Testis (tissue), 3 donors: ENCODE results near the gene C2CD4D. TPM values are rescaled to one million over a fixed set of nuclear protein-coding genes. Genes with fewer than 3 reads are reported as not detected.

Source experiments
- DNase-seq: peaks from one replicate; pipeline ENCODE4 v3.0.0-alpha.2; 2019
- H3K27ac ChIP-seq, 2 donors: fragments of 200-600 bp; sonication (generic); one replicate each; pipeline ENCODE4 v1.5.1; 2019
- H3K27me3 ChIP-seq: fragments of 200-600 bp; sonication (generic); one replicate; pipeline ENCODE4 v1.5.1; 2019
- H3K36me3 ChIP-seq: fragments of 200-600 bp; sonication (generic); one replicate; pipeline ENCODE4 v1.5.1; 2017; ENCODE audit warnings: low read depth; ENCODE audit errors: missing control alignments
- H3K4me1 ChIP-seq: fragments of 200-600 bp; sonication (generic); one replicate; pipeline ENCODE4 v1.5.1; 2019
- H3K4me3 ChIP-seq, 2 donors: fragments of 200-600 bp; sonication (generic); one replicate each; pipeline ENCODE4 v1.5.1; 2017 to 2019
- H3K9me3 ChIP-seq: fragments of 200-600 bp; sonication (generic); one replicate; pipeline ENCODE4 v1.5.1; 2017
- POLR2A ChIP-seq: fragments of 450-650 bp; IDR thresholded peaks from one replicate; pipeline ENCODE4 v1.6.1; 2017; ENCODE audit warnings: antibody characterized with exemption, mild to moderate bottlenecking, moderate library complexity
- WGBS, 2 donors: methylation state at CpG; one replicate each; pipeline ENCODE4 v1.1.5; 2018; 5-methylcytosine and 5-hydroxymethylcytosine counted together
- intact Hi-C: fragments of 100-400 bp; cut with DNase I; formaldehyde crosslinking; loops from one replicate; pipeline ENCODE4 v1.15.1; 2023; ENCODE audit warnings: low total_unique reads
- polyA plus RNA-seq: library from polyadenylated mRNA; stranded (reverse); fragments of 350-450 nt; fragmentation: Illumina TruSeq; extraction: RNeasy Lipid Tissue Mini Kit (QIAGEN cat#74804); gene quantifications from one replicate; pipeline ENCODE4 v1.2.3, GENCODE V29; 2014; ENCODE audit warnings: low read depth, low replicate concordance; ENCODE audit not compliant: insufficient read depth
- total RNA-seq, 2 donors: library from RNA; depleted of rRNA; stranded (reverse); fragments of >200 nt; gene quantifications; one replicate each; pipeline ENCODE4 v1.2.3, GENCODE V29; 2016
- TF ChIP-seq, protein P1 (sequence below), 3 experiments: fragments of 450-650 bp in 2 of 3; fragments of 200-600 bp in 1 of 3; sonication (generic) in 1 of 3; IDR thresholded peaks; one replicate each; pipeline ENCODE4 v1.5.1; 2016 to 2019; ENCODE audit warnings: antibody characterized with exemption in 3 of 3, mild to moderate bottlenecking in 2 of 3, moderate library complexity in 1 of 3

Gene C2CD4D
- total and polyA plus RNA-seq, 3 donors from 2014 or later, result 0.29 to 2.0 (median 1.4) TPM

DNA sequence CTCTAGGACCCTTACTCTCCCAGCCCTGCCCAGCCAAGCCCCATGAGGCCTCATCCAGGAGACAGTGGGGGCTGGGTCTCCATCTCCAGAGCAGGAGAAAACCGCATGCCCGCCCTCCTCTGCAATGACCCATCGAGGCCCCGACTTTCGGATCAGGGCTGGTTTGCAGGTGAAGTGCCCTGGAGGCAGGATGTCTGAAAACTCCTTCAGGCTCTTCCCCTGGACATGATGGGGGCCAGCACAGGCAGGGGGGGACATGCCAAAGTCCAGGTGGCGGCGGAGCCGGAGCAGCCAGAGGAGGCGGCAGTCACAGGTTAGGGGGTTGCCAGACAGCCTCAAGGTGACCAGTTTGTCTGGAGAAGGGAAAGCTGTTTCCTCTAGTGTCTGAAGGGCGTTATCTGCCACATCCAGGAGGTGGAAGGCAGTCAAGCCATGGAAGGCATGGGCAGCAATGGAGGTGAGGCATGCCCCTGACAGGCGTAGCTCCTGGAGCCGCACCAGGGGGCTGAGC lies 38.3 kb downstream of the C2CD4D start:
- Histone ChIP-seq H3K9me3 (no peaks in the 10 kb centered on the region), H3K27ac (no peak overlapping the region), H3K36me3 (no peaks in the 10 kb centered on the region), H3K27me3 (no peaks in the 10 kb centered on the region), H3K4me3 (no peak overlapping the region), H3K4me1 (no peaks in the 10 kb centered on the region)
- 92 to 93% methylated on average over 8 to 12 of the region's 12 CpGs for WGBS, 2 donors
- intact Hi-C loops, result no loop called here
- TF ChIP-seq, protein P1, sequence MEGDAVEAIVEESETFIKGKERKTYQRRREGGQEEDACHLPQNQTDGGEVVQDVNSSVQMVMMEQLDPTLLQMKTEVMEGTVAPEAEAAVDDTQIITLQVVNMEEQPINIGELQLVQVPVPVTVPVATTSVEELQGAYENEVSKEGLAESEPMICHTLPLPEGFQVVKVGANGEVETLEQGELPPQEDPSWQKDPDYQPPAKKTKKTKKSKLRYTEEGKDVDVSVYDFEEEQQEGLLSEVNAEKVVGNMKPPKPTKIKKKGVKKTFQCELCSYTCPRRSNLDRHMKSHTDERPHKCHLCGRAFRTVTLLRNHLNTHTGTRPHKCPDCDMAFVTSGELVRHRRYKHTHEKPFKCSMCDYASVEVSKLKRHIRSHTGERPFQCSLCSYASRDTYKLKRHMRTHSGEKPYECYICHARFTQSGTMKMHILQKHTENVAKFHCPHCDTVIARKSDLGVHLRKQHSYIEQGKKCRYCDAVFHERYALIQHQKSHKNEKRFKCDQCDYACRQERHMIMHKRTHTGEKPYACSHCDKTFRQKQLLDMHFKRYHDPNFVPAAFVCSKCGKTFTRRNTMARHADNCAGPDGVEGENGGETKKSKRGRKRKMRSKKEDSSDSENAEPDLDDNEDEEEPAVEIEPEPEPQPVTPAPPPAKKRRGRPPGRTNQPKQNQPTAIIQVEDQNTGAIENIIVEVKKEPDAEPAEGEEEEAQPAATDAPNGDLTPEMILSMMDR (IDR thresholded peaks at IDR 0.05), result no peak
- TF ChIP-seq POLR2A, result no peak
- DNase-seq, result no peak

DNA sequence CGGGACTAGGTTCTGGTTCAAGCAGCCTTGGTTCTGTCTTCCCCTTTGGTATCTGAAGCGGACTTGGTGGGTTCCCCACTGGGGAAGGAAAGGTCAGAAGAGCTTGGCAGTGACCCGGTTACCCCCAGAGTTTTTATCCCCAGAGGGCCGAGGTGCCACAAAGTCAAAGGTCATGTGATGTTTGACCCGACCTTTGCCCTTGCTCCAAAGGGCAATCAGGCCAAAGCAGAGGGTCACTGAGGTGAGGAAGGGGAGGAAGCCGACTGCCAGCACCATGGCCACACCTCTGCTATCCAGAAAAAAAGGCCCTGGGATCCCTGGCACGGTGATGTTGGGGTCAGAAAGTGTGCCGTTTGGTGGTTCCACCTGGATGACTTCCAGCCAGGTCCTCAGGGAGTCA lies 38.8 kb downstream of the C2CD4D start:
- no peak overlapping the region for H3K4me3 ChIP-seq
- no peaks in the 10 kb centered on the region for H3K4me1 ChIP-seq
- no peaks in the 10 kb centered on the region for H3K27me3 ChIP-seq
- intact Hi-C loops, result no loop called here
- TF ChIP-seq POLR2A, result no peak
- TF ChIP-seq, protein P1 (IDR thresholded peaks at IDR 0.05), result no peak
- no peak for DNase-seq
- no peaks in the 10 kb centered on the region for H3K36me3 ChIP-seq
- H3K9me3 ChIP-seq, result no peaks in the 10 kb centered on the region
- no peak overlapping the region for H3K27ac ChIP-seq
- 61 to 79% methylated on average over 3 to 8 of the region's 8 CpGs for WGBS, 2 donors

DNA sequence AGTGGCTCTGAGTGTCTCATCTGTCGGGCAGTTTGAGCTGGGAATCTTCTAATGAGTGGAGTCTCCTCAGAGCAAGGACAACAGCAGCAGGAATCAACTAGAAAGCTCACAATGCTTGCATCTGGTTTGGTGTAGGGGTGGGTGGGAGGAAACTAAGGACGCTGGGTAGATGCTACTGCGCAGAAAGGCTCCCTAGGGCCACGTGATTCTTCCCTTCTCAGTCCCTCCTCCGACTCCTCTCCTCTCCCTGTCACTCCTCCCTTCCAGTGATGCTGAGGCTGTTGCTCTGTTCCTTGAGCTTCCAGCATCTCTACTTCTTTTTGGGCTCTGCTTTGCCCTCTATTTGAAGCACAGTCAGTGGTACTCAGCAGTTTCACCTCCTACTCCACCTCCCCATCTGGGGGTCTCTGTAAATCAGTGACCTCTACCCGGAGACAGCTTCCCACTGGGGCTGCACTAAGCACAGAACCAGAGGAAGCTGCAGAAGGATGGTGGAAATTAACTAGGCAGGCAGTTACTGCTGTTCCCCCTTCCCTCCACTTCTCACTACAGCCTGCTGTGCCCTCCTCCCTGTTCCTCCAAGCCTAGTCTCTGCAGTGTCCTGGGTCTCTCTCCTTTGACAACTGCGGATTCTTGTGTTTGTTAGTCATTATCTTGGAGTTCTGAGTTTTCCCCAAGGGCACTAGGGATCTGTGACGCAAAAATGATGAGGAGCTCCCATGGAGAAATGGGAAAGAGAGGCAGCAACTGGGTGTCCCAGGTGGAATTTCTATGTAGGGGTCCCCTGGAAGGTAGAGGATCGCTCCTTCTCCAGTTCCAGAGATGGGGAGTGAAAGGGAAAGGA lies 40.2 kb downstream of the C2CD4D start:
- no peaks in the 10 kb centered on the region for H3K4me1 ChIP-seq
- H3K27me3 ChIP-seq, result no peaks in the 10 kb centered on the region
- no peaks in the 10 kb centered on the region for H3K36me3 ChIP-seq
- DNase-seq, result no peak
- no peak overlapping the region for H3K27ac ChIP-seq
- WGBS, 2 donors, result 48 to 66% methylated on average over 9 of the region's 9 CpGs
- no peak overlapping the region for H3K4me3 ChIP-seq
- no peaks in the 10 kb centered on the region for H3K9me3 ChIP-seq
- intact Hi-C loops, result no loop called here
- no peak for TF ChIP-seq POLR2A
- TF ChIP-seq, protein P1 (IDR thresholded peaks at IDR 0.05), result no peak

DNA sequence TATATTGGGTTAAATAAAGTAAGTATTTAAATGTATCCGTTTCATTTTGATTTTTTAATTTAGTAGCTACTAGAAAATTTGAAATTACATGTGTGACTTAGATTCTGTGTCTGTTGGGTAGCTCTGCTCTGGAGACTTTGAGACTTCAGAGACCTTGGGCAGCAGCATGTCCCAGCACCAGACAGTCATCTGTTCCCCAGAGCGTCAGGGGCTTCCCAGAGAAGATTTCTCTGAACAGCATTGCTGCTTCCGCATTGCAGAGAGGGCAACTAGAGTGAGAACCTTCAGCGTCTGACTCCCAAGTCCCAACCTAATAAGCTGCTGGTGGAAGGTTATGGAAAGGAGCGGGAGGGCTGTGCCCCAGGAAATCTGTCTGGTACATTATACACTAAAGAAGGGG lies 41.0 kb downstream of the C2CD4D start:
- no peaks in the 10 kb centered on the region for H3K27me3 ChIP-seq
- no peak for DNase-seq
- intact Hi-C loops, result no loop called here
- WGBS, 2 donors, result 88 to 93% methylated on average over 5 of the region's 5 CpGs
- no peak overlapping the region for H3K4me3 ChIP-seq
- H3K36me3 ChIP-seq, result no peaks in the 10 kb centered on the region
- TF ChIP-seq, protein P1 (IDR thresholded peaks at IDR 0.05), result no peak
- TF ChIP-seq POLR2A, result no peak
- H3K4me1 ChIP-seq, result no peaks in the 10 kb centered on the region
- no peak overlapping the region for H3K27ac ChIP-seq
- no peaks in the 10 kb centered on the region for H3K9me3 ChIP-seq
